BJ (cell line): Measurements from ENCODE around the gene MCEMP1. TPM values are rescaled to one million over a fixed set of nuclear protein-coding genes. Genes with fewer than 3 reads are reported as not detected.

Source experiments
- CTCF ChIA-PET: fragments of 350-600 bp; formaldehyde crosslinking; extraction: SDS; loops from one replicate; lab custom pipeline; 2021; ENCODE audit warnings: antibody characterized with exemption, inconsistent platforms; lab: Yijun Ruan, JAX
- POLR2A ChIA-PET: fragments of 300-600 bp; sonication (Branson Sonifier 250); formaldehyde crosslinking; extraction: SDS; loops from one replicate; lab custom pipeline; 2021; ENCODE audit warnings: antibody characterized with exemption; lab: Charles Lee
- DNase-seq: peaks from one replicate; pipeline ENCODE4 v3.0.0-alpha.2; 2011; ENCODE audit warnings: low read depth
- H3K27me3 ChIP-seq: 2 replicates; pipeline ENCODE4 v1.6.0; 2011; ENCODE audit warnings: low read length; ENCODE audit not compliant: control insufficient read depth, insufficient read depth
- H3K36me3 ChIP-seq: 2 replicates; pipeline ENCODE4 v1.5.1; 2011; ENCODE audit warnings: low read length; ENCODE audit not compliant: control insufficient read depth, insufficient read depth
- H3K4me3 ChIP-seq: 2 replicates; pipeline ENCODE4 v1.5.1; 2011; ENCODE audit warnings: low read depth, mild to moderate bottlenecking, control low read depth, low read length
- CTCF ChIP-seq: IDR thresholded peaks from 2 replicates; pipeline ENCODE4 v1.5.1; 2011; ENCODE audit warnings: low read depth, mild to moderate bottlenecking, control low read depth, inconsistent platforms, low read length, moderate library complexity; ENCODE audit not compliant: insufficient read depth
- polyA plus RNA-seq: library from polyadenylated mRNA; depleted of rRNA; stranded (reverse); fragments of >200 nt; gene quantifications from 2 replicates; pipeline ENCODE4 v1.2.3, GENCODE V29; 2011

Gene MCEMP1
- polyA plus RNA-seq, 1 experiment: not detected

- no peak for DNase-seq
- no peak overlapping the region for H3K4me3 ChIP-seq
- CTCF ChIA-PET: interaction anchor here (1.0 to 5.6 kb wide), 3 partner anchors 10 to 19 kb away, joined by 3 to 33 read pairs (median 3); partner anchors contain the start of gene TRAPPC5
- no peak for TF ChIP-seq CTCF
- POLR2A ChIA-PET: no interaction called here
- no peaks in the 10 kb centered on the region for H3K36me3 ChIP-seq
- H3K27me3 ChIP-seq: peaks cover 12% of the 10 kb centered on the region
Observed at GRCh38 chr19:7670150-7670783, 6.6 kb upstream of the MCEMP1 start.

- TF ChIP-seq CTCF: no peak
- CTCF ChIA-PET: interaction anchor here (1.0 to 5.6 kb wide), 3 partner anchors 10 to 20 kb away, joined by 3 to 33 read pairs (median 4); partner anchors contain the start of gene TRAPPC5
- Histone ChIP-seq H3K36me3 (no peaks in the 10 kb centered on the region), H3K27me3 (peaks cover 12% of the 10 kb centered on the region), H3K4me3 (no peak overlapping the region)
- no peak for DNase-seq
- POLR2A ChIA-PET: no interaction called here
Observed at GRCh38 chr19:7670790-7671189, 6.1 kb upstream of the MCEMP1 start.

- no peaks in the 10 kb centered on the region for H3K36me3 ChIP-seq
- ChIA-PET CTCF (interaction anchor here (5.6 kb wide), 1 partner anchor 8 kb away, joined by 33 read pairs; the partner anchor contains the start of gene TRAPPC5), POLR2A (no interaction called here)
- no peak overlapping the region for H3K4me3 ChIP-seq
- peaks cover 12% of the 10 kb centered on the region for H3K27me3 ChIP-seq
- TF ChIP-seq CTCF: no peak
- DNase-seq: no peak
Observed at GRCh38 chr19:7672522-7672921, 4.4 kb upstream of the MCEMP1 start.

- no peak for TF ChIP-seq CTCF
- ChIA-PET POLR2A (interaction anchor here (0.6 kb wide), 1 partner anchor 125 kb away, joined by 7 read pairs; no protein-coding TSS in a partner anchor), CTCF (interaction anchor here (0.9 to 1.6 kb wide), 3 partner anchors 10 to 106 kb away, joined by 3 to 8 read pairs (median 3); no protein-coding TSS in a partner anchor)
- H3K27me3 ChIP-seq: peaks cover 12% of the 10 kb centered on the region
- DNase-seq: no peak
- no peaks in the 10 kb centered on the region for H3K36me3 ChIP-seq
- no peak overlapping the region for H3K4me3 ChIP-seq
Observed at GRCh38 chr19:7674010-7675005, 2.6 kb upstream of the MCEMP1 start.

GRCh38 chr19:7676376-7676775 is 514 bp upstream of the MCEMP1 start:
- CTCF ChIA-PET: interaction anchor here (0.6 to 2.2 kb wide), 3 partner anchors 11 to 124 kb away, joined by 3 to 7 read pairs (median 4); no protein-coding TSS in a partner anchor

More at GRCh38 chr19:7676376-7676775, 514 bp upstream of the MCEMP1 start:
- DNase-seq: no peak
- H3K4me3 ChIP-seq: no peak overlapping the region
- no peaks in the 10 kb centered on the region for H3K36me3 ChIP-seq
- H3K27me3 ChIP-seq: peaks cover 5% of the 10 kb centered on the region; the same call in 1 of the 2 replicates
- POLR2A ChIA-PET: no interaction called here
- no peak for TF ChIP-seq CTCF
